Osteoblast (primary cell): Measurements from ENCODE around the gene JAZF1. TPM values are rescaled to one million over a fixed set of nuclear protein-coding genes. Genes with fewer than 3 reads are reported as not detected.
A peak's percentile ranks its signal among the peaks of the same experiment; 100 is the strongest.

ENCODE experiments used
- DNase-seq: peaks from one replicate; pipeline ENCODE4 v3.0.0; 2011; ENCODE audit warnings: low spot score, mixed read lengths; ENCODE audit not compliant: insufficient read length; ENCODE audit errors: missing footprints
- H2AFZ ChIP-seq: 2 replicates; pipeline ENCODE4 v1.6.0; 2011; ENCODE audit warnings: mild to moderate bottlenecking, low read length
- H3K27ac ChIP-seq: 2 replicates; pipeline ENCODE4 v1.5.1; 2011; ENCODE audit warnings: mild to moderate bottlenecking, low read depth, low read length, moderate library complexity
- H3K27me3 ChIP-seq: 2 replicates; pipeline ENCODE4 v1.6.0; 2012; ENCODE audit warnings: mild to moderate bottlenecking, control low read depth, inconsistent platforms, low read length, moderate library complexity; ENCODE audit not compliant: insufficient read depth
- H3K36me3 ChIP-seq: 2 replicates; pipeline ENCODE4 v1.5.1; 2011; ENCODE audit warnings: mild to moderate bottlenecking, low read length, control low read depth, moderate library complexity; ENCODE audit not compliant: insufficient read depth
- H3K4me1 ChIP-seq: 2 replicates; pipeline ENCODE4 v1.5.1; 2011; ENCODE audit warnings: mild to moderate bottlenecking, low read length, control low read depth, moderate library complexity; ENCODE audit not compliant: insufficient read depth
- H3K4me2 ChIP-seq: 2 replicates; pipeline ENCODE4 v1.6.0; 2011; ENCODE audit warnings: mild to moderate bottlenecking, low read length; ENCODE audit not compliant: insufficient read depth
- H3K4me3 ChIP-seq: fragments of 200-600 bp; sonication (generic); 3 replicates; pipeline ENCODE4 v1.5.1; 2012; ENCODE audit warnings: mild to moderate bottlenecking, low read length, inconsistent platforms; ENCODE audit not compliant: insufficient read depth
- H3K79me2 ChIP-seq: 2 replicates; pipeline ENCODE4 v1.6.0; 2012; ENCODE audit warnings: mild to moderate bottlenecking, low read length, control low read depth, inconsistent platforms; ENCODE audit not compliant: insufficient read depth
- H3K9me3 ChIP-seq: 2 replicates; pipeline ENCODE4 v1.5.1; 2011; ENCODE audit warnings: low read depth, low read length, control low read depth
- H4K20me1 ChIP-seq: 2 replicates; pipeline ENCODE4 v1.6.0; 2012; ENCODE audit warnings: mild to moderate bottlenecking, low read length, control low read depth; ENCODE audit not compliant: insufficient read depth
- CTCF ChIP-seq: IDR thresholded peaks from 2 replicates; pipeline ENCODE4 v1.5.1; 2011; ENCODE audit warnings: mild to moderate bottlenecking, low read depth, low read length, moderate library complexity; ENCODE audit errors: extremely low read depth
- total RNA-seq: library from RNA; depleted of rRNA; stranded (reverse); fragments of >200 nt; gene quantifications from 2 replicates; pipeline ENCODE4 v1.2.3, GENCODE V29; 2012

The JAZF1 gene
- total RNA-seq, 1 donor: 15.9 TPM

DNA sequence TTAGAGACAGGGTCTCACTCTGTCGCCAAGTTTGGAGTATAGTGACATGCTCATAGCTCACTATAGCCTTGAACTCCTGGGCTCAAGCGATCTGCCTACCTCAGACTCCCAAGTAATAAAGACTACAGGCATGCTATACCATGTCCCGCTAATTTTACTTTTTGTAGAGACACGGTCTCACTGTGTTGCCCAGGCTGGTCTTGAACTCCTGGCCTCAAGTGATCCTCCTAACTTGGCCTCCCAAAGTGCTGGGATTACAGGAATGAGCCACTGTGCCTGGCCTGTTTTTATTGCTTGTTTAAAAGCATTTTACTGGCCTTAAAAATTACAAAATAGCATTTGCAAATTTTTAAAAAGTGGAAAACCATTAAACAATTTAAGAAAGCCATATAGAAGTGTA lies 135.0 kb downstream of the JAZF1 start:
- Histone ChIP-seq H3K36me3 (no peaks in the 10 kb centered on the region), H2AFZ (no peak overlapping the region), H3K79me2 (peaks cover 10% of the 10 kb centered on the region), H3K27ac (no peak overlapping the region), H3K4me2 (no peak overlapping the region), H3K4me1 (peaks cover 22% of the 10 kb centered on the region), H4K20me1 (no peaks in the 10 kb centered on the region), H3K4me3 (no peak overlapping the region), H3K27me3 (no peaks in the 10 kb centered on the region), H3K9me3 (no peaks in the 10 kb centered on the region)
- DNase-seq: no peak
- TF ChIP-seq CTCF: no peak

GRCh38 chr7:28044825-28045224 lies 135.8 kb downstream of the JAZF1 start:
- H3K27me3 ChIP-seq: no peaks in the 10 kb centered on the region
- no peaks in the 10 kb centered on the region for H3K36me3 ChIP-seq
- peaks cover 30% of the 10 kb centered on the region for H3K4me1 ChIP-seq
- H2AFZ ChIP-seq: no peak overlapping the region
- no peak overlapping the region for H3K4me2 ChIP-seq
- no peaks in the 10 kb centered on the region for H4K20me1 ChIP-seq
- H3K9me3 ChIP-seq: no peaks in the 10 kb centered on the region
- no peak for TF ChIP-seq CTCF
- H3K79me2 ChIP-seq: peaks cover 14% of the 10 kb centered on the region
- no peak overlapping the region for H3K4me3 ChIP-seq
- DNase-seq: no peak
- no peak overlapping the region for H3K27ac ChIP-seq

GRCh38 chr7:28042721-28043120 lies 137.9 kb downstream of the JAZF1 start:
- H2AFZ ChIP-seq: no peak overlapping the region
- DNase-seq: no peak
- no peak for TF ChIP-seq CTCF
- H4K20me1 ChIP-seq: no peaks in the 10 kb centered on the region
- peaks cover 46% of the 10 kb centered on the region for H3K4me1 ChIP-seq
- H3K4me3 ChIP-seq: no peak overlapping the region
- H3K36me3 ChIP-seq: no peaks in the 10 kb centered on the region
- H3K4me2 ChIP-seq: no peak overlapping the region
- H3K27me3 ChIP-seq: no peaks in the 10 kb centered on the region
- no peak overlapping the region for H3K27ac ChIP-seq
- H3K79me2 ChIP-seq: peaks cover 16% of the 10 kb centered on the region
- H3K9me3 ChIP-seq: no peaks in the 10 kb centered on the region

GRCh38 chr7:28041508-28042314 lies 138.9 kb downstream of the JAZF1 start:
- H3K79me2 ChIP-seq: peaks cover 16% of the 10 kb centered on the region
- H3K4me3 ChIP-seq: peak overlapping the region; percentile 15
- peaks cover 55% of the 10 kb centered on the region for H3K4me1 ChIP-seq
- DNase-seq: peak; percentile 29
- H3K4me2 ChIP-seq: peak overlapping the region; percentile 72
- peaks cover 2% of the 10 kb centered on the region for H4K20me1 ChIP-seq
- no peaks in the 10 kb centered on the region for H3K36me3 ChIP-seq
- H2AFZ ChIP-seq: no peak overlapping the region
- no peak for TF ChIP-seq CTCF
- no peaks in the 10 kb centered on the region for H3K9me3 ChIP-seq
- peak overlapping the region; percentile 80 for H3K27ac ChIP-seq
- no peaks in the 10 kb centered on the region for H3K27me3 ChIP-seq
